ENCODE data around the gene FAM13A. TPM values are rescaled to one million over a fixed set of nuclear protein-coding genes. Genes with fewer than 3 reads are reported as not detected.

FAM13A gene
- total RNA-seq, 1 experiment from 2014 or later = 26.7 TPM

Other genes with a start within 250 kb of the FAM13A start
- gene TIGD2, start 54.3 kb upstream of the FAM13A start, total RNA-seq (2021) = 10.9 and 11.5 TPM in 2 replicates

Data from PC-9 (cell line).